HFFc6 (cell line): ENCODE measurements around the gene RNF8. TPM values are rescaled to one million over a fixed set of nuclear protein-coding genes. Genes with fewer than 3 reads are reported as not detected.

Experiments used
- DNase-seq: peaks from one replicate; pipeline ENCODE4 v3.0.0-alpha.2; 2018
- H3K27ac Mint-ChIP-seq: 2 replicates; pipeline ENCODE4 v1.8.0; 2020; ENCODE audit warnings: mild to moderate bottlenecking, mixed read lengths
- H3K27me3 Mint-ChIP-seq: 2 replicates; pipeline ENCODE4 v1.8.0; 2021; ENCODE audit warnings: mild to moderate bottlenecking, moderate library complexity, mixed read lengths; ENCODE audit not compliant: insufficient read depth
- H3K36me3 Mint-ChIP-seq: 2 replicates; pipeline ENCODE4 v1.8.0; 2021; ENCODE audit warnings: low read depth, mixed read lengths
- H3K4me1 Mint-ChIP-seq: 2 replicates; pipeline ENCODE4 v1.8.0; 2020; ENCODE audit warnings: low read depth, mixed read lengths
- H3K4me3 Mint-ChIP-seq: 2 replicates; pipeline ENCODE4 v1.8.0; 2020; ENCODE audit warnings: mild to moderate bottlenecking, moderate library complexity, mixed read lengths
- H3K9me3 Mint-ChIP-seq: 2 replicates; pipeline ENCODE4 v1.8.0; 2020; ENCODE audit warnings: mild to moderate bottlenecking, mixed read lengths
- total RNA-seq, 6 experiments: library from RNA; stranded (reverse); fragmentation: NEBNext Ultra II Directional; extraction: Animal tissue kit (Norgen Biotek cat#: 25700); gene quantifications; 2 replicates in 1 of 6; 3 replicates in 5 of 6; pipeline ENCODE4 v1.2.3, GENCODE V29; 2021
- TF ChIP-seq, protein P1 (sequence below): fragments of 200-600 bp; sonication (generic); IDR thresholded peaks from 2 replicates; pipeline ENCODE4 v1.5.0; 2021; ENCODE audit warnings: antibody characterized with exemption, mild to moderate bottlenecking

The RNF8 gene
- total RNA-seq, 6 experiments from 2014 or later: 14.1 to 18.5 (median 17.5) TPM

DNA sequence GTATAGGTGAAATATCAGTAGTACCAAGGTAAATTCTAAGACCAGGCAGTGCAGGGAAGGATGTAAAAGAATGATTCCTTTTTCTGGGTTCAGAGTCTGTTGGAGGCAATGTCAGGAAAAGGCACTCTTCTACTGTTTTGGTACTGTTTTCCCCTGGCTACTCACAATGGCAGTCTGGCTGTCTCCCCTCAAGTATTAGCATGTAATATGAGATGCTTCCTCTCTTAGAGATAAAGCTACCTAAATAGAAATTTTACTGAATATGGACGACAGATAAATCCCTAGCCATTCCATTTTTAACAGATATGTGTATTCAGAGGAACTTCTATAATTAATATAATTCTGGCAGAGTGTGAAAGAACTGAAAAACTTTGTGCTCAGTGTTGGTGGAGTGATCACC is 3.5 kb downstream of the RNF8 start:
- Mint-ChIP-seq H3K4me3 (no peak overlapping the region), H3K9me3 (no peaks in the 10 kb centered on the region), H3K27ac (no peak overlapping the region), H3K36me3 (no peaks in the 10 kb centered on the region; the same call in 1 of the 2 replicates), H3K4me1 (peaks cover 38% of the 10 kb centered on the region), H3K27me3 (no peaks in the 10 kb centered on the region)
- DNase-seq: no peak
- TF ChIP-seq, protein P1, sequence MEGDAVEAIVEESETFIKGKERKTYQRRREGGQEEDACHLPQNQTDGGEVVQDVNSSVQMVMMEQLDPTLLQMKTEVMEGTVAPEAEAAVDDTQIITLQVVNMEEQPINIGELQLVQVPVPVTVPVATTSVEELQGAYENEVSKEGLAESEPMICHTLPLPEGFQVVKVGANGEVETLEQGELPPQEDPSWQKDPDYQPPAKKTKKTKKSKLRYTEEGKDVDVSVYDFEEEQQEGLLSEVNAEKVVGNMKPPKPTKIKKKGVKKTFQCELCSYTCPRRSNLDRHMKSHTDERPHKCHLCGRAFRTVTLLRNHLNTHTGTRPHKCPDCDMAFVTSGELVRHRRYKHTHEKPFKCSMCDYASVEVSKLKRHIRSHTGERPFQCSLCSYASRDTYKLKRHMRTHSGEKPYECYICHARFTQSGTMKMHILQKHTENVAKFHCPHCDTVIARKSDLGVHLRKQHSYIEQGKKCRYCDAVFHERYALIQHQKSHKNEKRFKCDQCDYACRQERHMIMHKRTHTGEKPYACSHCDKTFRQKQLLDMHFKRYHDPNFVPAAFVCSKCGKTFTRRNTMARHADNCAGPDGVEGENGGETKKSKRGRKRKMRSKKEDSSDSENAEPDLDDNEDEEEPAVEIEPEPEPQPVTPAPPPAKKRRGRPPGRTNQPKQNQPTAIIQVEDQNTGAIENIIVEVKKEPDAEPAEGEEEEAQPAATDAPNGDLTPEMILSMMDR: no peak

DNA sequence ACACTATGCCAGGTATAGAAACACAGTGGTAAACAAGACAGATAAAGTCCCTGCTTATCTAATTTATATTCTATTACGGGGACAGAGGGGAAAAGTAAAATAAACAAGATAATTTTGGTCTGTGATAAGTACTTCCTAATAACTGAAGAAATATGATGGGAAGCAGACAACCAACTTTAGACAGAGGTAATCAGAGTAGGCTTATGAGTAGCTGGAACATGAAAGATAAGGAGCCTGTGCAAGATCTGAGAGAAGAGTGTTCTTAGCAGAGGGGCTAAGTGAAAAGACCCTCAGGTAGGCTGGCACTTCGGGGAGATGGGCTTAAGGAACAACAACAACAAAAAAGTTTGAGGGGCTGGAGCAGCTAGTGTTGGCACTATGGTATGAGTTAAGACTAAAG is 4.1 kb downstream of the RNF8 start:
- H3K27me3 Mint-ChIP-seq: no peaks in the 10 kb centered on the region
- H3K4me1 Mint-ChIP-seq: peaks cover 38% of the 10 kb centered on the region
- no peak overlapping the region for H3K27ac Mint-ChIP-seq
- no peak overlapping the region for H3K4me3 Mint-ChIP-seq
- TF ChIP-seq, protein P1: no peak
- no peaks in the 10 kb centered on the region for H3K9me3 Mint-ChIP-seq
- no peaks in the 10 kb centered on the region; the same call in 1 of the 2 replicates for H3K36me3 Mint-ChIP-seq
- no peak for DNase-seq

DNA sequence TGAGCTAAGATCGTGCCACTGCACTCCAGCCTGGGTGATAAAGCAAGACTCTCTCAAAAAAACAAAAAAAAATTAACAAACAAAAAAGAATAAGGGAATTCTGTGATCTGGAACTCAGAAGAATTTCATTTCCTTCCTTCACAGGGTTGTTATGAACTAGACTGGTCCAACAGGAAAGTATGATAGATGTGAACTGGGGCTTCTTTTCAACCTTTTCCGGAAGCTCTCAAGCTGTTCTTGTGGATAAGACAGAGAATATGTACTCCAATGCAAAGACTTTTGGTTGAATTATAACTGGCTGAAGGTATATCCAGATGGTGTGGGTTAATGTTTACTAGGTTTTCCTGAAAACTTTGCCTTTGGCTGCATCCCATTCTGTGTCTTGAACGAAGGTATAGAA is 5.3 kb downstream of the RNF8 start:
- DNase-seq: no peak
- TF ChIP-seq, protein P1: no peak
- no peaks in the 10 kb centered on the region; the same call in 1 of the 2 replicates for H3K36me3 Mint-ChIP-seq
- peaks cover 31% of the 10 kb centered on the region for H3K4me1 Mint-ChIP-seq
- H3K27ac Mint-ChIP-seq: no peak overlapping the region
- H3K9me3 Mint-ChIP-seq: no peaks in the 10 kb centered on the region
- H3K4me3 Mint-ChIP-seq: no peak overlapping the region
- H3K27me3 Mint-ChIP-seq: no peaks in the 10 kb centered on the region

DNA sequence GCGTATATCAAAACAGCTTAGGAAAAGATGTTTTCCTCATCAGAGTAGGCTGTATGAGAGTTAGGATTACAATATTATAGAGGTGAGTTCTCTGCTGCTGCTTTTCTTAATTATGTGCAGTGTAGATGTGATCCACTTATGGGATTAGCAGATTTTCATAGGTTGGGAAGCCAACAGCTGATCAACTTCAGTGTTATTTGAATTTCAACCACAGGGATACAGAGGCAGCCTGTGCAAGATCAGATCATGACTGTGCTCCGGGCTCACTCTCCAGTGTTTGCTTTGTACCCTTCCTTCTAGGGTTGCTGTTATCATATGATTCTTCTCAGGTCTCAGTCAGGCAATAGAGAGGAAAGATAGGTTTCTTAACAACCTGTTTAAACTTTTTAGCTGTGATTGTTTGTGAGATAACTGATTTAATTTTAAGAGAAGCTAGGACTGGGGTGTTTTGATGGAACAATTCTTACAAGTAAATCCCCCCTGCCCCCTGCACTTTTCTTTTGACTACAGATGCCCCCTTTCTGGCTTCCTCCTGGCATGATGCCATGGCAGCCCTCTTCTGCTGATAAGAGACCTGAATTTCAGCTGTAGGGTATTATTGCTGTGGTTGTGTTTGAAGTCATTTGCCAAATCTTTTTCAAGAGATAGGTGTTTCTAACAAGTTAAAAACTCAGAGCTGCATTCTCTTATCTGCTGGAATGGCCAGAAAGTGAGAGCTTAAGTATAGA is 8.5 kb downstream of the RNF8 start:
- TF ChIP-seq, protein P1: no peak
- Mint-ChIP-seq H3K27ac (no peak overlapping the region), H3K9me3 (no peaks in the 10 kb centered on the region), H3K27me3 (no peaks in the 10 kb centered on the region), H3K4me1 (peaks cover 15% of the 10 kb centered on the region), H3K36me3 (no peaks in the 10 kb centered on the region; the same call in 1 of the 2 replicates), H3K4me3 (no peak overlapping the region)
- DNase-seq: no peak

DNA sequence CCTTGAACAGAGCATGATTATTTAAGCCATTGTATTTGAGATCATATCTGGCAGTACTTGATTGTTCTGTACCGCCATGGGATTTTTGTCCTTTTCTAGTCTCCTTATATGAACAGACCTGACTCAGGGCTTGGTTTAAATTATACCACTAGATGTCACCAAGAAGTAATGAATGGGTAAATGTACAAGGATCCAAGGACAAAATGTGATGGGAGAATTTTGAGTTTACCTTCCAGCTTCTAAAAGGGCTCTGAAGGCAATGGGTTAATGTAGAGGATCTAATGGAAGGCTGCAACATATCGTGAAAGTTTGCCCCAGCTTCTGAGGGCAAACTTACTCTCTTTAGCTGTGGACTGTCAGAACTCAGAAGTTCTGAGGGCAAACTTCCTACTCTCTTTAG is 12.0 kb downstream of the RNF8 start:
- TF ChIP-seq, protein P1: peak; percentile 54
- no peak overlapping the region for H3K4me3 Mint-ChIP-seq
- H3K36me3 Mint-ChIP-seq: peaks cover 8% of the 10 kb centered on the region
- peak; percentile 22 for DNase-seq
- no peaks in the 10 kb centered on the region for H3K9me3 Mint-ChIP-seq
- no peak overlapping the region for H3K27ac Mint-ChIP-seq
- no peaks in the 10 kb centered on the region for H3K27me3 Mint-ChIP-seq
- peaks cover 31% of the 10 kb centered on the region for H3K4me1 Mint-ChIP-seq
